KMS-11 (cell line): ENCODE data around the gene PRDM16.

Experiments
- H2AFZ ChIP-seq: fragments of 200-600 bp; sonication (generic); 2 replicates; pipeline ENCODE4 v1.6.1; 2016; ENCODE audit warnings: antibody characterized with exemption, mixed run types, low read depth
- H3K27ac ChIP-seq: fragments of 200-600 bp; sonication (generic); 2 replicates; pipeline ENCODE4 v1.6.1; 2016; ENCODE audit warnings: mild to moderate bottlenecking, mixed run types
- H3K27me3 ChIP-seq: fragments of 200-600 bp; sonication (generic); 2 replicates; pipeline ENCODE4 v1.6.1; 2017; ENCODE audit warnings: mild to moderate bottlenecking, low read depth, mixed run types, moderate library complexity; ENCODE audit not compliant: insufficient read depth
- H3K36me3 ChIP-seq: fragments of 200-600 bp; sonication (generic); 2 replicates; pipeline ENCODE4 v1.6.1; 2017; ENCODE audit warnings: mild to moderate bottlenecking, mixed run types; ENCODE audit not compliant: insufficient read depth
- H3K4me1 ChIP-seq: fragments of 200-600 bp; sonication (generic); 2 replicates; pipeline ENCODE4 v1.6.1; 2016; ENCODE audit warnings: mild to moderate bottlenecking, low read depth, mixed run types; ENCODE audit not compliant: poor library complexity, severe bottlenecking
- H3K4me2 ChIP-seq: fragments of 200-600 bp; sonication (generic); 2 replicates; pipeline ENCODE4 v1.7.0; 2016; ENCODE audit warnings: mild to moderate bottlenecking, mixed run types
- H3K4me3 ChIP-seq: fragments of 200-600 bp; sonication (generic); IDR thresholded peaks from 2 replicates; pipeline ENCODE4 v1.6.1; 2017; ENCODE audit warnings: low read depth, low read length, mixed read lengths; ENCODE audit not compliant: insufficient read depth
- H3K79me2 ChIP-seq: fragments of 200-600 bp; sonication (generic); 2 replicates; pipeline ENCODE4 v1.6.1; 2016; ENCODE audit warnings: low read depth, mixed run types; ENCODE audit not compliant: insufficient read depth
- H3K9ac ChIP-seq: fragments of 200-600 bp; sonication (generic); 2 replicates; pipeline ENCODE4 v1.6.1; 2016; ENCODE audit warnings: mild to moderate bottlenecking, mixed run types
- H4K20me1 ChIP-seq: fragments of 200-600 bp; sonication (generic); 2 replicates; pipeline ENCODE4 v1.6.1; 2016; ENCODE audit warnings: mild to moderate bottlenecking, mixed run types; ENCODE audit not compliant: insufficient read depth
- TF ChIP-seq, protein P1 (sequence below): fragments of 200-600 bp; sonication (generic); conservative IDR thresholded peaks from 2 replicates; pipeline ENCODE4 v1.6.1; 2017; ENCODE audit warnings: low read depth, mild to moderate bottlenecking, antibody characterized with exemption, low read length, moderate library complexity, mixed read lengths

PRDM16 gene

GRCh38 chr1:3209201-3209600 lies 140.2 kb downstream of the PRDM16 start:
- no peak overlapping the region for H3K27ac ChIP-seq
- H4K20me1 ChIP-seq = no peaks in the 10 kb centered on the region
- H3K4me2 ChIP-seq = no peak overlapping the region
- TF ChIP-seq, protein P1, sequence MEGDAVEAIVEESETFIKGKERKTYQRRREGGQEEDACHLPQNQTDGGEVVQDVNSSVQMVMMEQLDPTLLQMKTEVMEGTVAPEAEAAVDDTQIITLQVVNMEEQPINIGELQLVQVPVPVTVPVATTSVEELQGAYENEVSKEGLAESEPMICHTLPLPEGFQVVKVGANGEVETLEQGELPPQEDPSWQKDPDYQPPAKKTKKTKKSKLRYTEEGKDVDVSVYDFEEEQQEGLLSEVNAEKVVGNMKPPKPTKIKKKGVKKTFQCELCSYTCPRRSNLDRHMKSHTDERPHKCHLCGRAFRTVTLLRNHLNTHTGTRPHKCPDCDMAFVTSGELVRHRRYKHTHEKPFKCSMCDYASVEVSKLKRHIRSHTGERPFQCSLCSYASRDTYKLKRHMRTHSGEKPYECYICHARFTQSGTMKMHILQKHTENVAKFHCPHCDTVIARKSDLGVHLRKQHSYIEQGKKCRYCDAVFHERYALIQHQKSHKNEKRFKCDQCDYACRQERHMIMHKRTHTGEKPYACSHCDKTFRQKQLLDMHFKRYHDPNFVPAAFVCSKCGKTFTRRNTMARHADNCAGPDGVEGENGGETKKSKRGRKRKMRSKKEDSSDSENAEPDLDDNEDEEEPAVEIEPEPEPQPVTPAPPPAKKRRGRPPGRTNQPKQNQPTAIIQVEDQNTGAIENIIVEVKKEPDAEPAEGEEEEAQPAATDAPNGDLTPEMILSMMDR = no peak
- no peaks in the 10 kb centered on the region for H3K4me1 ChIP-seq
- no peaks in the 10 kb centered on the region for H3K36me3 ChIP-seq
- no peak overlapping the region for H3K9ac ChIP-seq
- H3K27me3 ChIP-seq = peaks cover 87% of the 10 kb centered on the region
- no peak overlapping the region for H2AFZ ChIP-seq
- H3K79me2 ChIP-seq = no peaks in the 10 kb centered on the region
- H3K4me3 ChIP-seq = no peak overlapping the region

GRCh38 chr1:3211582-3212375 lies 142.8 kb downstream of the PRDM16 start:
- H3K36me3 ChIP-seq = no peaks in the 10 kb centered on the region
- no peak overlapping the region for H3K27ac ChIP-seq
- H3K4me1 ChIP-seq = no peaks in the 10 kb centered on the region
- H2AFZ ChIP-seq = no peak overlapping the region
- H3K4me2 ChIP-seq = no peak overlapping the region
- no peak overlapping the region for H3K9ac ChIP-seq
- TF ChIP-seq, protein P1 = no peak
- H3K27me3 ChIP-seq = peaks cover 87% of the 10 kb centered on the region
- no peaks in the 10 kb centered on the region for H3K79me2 ChIP-seq
- no peak overlapping the region for H3K4me3 ChIP-seq
- H4K20me1 ChIP-seq = no peaks in the 10 kb centered on the region

DNA sequence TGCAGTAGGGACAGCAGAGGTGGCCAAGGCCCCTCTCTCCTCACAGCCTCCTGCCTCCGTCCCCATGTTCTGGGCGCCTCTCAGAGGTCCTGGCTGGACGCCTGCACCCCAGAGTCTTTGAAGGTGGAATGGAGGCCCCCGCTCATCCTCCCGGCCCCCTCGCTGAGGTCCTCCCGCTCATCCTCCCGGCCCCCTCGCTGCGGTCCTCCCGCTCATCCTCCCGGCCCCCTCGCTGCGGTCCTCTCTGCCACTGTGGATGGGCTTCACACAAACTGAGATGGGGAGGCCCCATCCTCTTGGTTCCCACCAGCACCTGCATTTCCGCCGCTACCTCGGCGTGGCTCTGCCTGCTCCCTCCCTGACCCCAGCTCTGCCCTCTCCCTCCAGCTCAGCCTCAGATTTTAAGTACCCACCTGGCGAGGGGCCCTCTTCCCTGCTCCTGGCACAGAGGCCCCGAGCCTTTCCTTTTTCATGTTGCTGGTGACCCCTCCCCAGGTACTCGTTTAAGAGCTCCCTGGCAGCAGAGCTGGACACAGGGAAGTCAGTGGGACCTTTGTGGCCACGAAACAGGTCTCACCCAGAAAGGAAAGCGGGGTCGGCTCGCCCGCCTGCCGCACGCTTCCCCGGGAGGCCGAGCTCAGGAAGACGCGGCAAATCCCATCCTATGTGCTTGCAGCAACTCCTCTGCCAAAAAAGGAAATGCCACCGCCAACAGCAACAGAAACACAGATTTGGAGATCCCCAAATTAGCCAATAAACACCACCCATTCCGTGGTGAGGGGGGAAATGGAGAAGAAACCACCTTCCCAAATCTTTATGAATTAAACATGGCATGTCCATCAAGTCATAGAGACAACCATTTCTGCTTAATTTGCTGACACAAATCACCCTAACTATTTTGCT lies 143.7 kb downstream of the PRDM16 start:
- TF ChIP-seq, protein P1 = no peak

DNA sequence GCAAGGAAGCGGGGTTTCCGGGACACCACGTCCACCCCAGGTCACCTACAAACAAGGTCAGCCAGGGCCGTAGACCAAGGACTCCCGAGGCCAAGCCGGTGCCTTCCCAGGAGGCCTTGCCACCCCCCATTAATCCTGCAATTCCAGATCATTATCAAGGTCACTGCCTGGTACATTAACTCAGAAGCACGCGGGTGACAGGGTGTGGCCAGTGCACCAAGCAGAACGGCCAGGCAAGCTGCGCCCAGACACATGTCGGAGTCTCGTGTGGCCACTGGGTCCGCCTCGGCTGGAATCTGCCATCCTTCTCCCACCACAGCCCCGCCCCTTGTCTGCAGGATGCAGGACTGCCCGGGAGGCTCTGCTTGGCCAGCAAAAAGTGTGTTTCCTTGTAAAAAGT lies 144.7 kb downstream of the PRDM16 start:
- Histone ChIP-seq H3K36me3 (no peaks in the 10 kb centered on the region), H3K4me1 (no peaks in the 10 kb centered on the region), H3K27ac (no peak overlapping the region), H4K20me1 (no peaks in the 10 kb centered on the region), H3K79me2 (no peaks in the 10 kb centered on the region), H3K4me2 (no peak overlapping the region), H2AFZ (no peak overlapping the region), H3K4me3 (no peak overlapping the region), H3K27me3 (peaks cover 89% of the 10 kb centered on the region), H3K9ac (no peak overlapping the region)
- TF ChIP-seq, protein P1 = no peak

More for the DNA sequence above, 143.7 kb downstream of the PRDM16 start:
- Histone ChIP-seq H4K20me1 (no peaks in the 10 kb centered on the region), H3K27me3 (peaks cover 86% of the 10 kb centered on the region), H3K27ac (no peak overlapping the region), H3K4me3 (no peak overlapping the region), H3K9ac (no peak overlapping the region), H3K36me3 (no peaks in the 10 kb centered on the region), H2AFZ (no peak overlapping the region), H3K79me2 (no peaks in the 10 kb centered on the region), H3K4me2 (no peak overlapping the region), H3K4me1 (no peaks in the 10 kb centered on the region)
